ENCODE results near the gene RGSL1.

The RGSL1 gene

DNA sequence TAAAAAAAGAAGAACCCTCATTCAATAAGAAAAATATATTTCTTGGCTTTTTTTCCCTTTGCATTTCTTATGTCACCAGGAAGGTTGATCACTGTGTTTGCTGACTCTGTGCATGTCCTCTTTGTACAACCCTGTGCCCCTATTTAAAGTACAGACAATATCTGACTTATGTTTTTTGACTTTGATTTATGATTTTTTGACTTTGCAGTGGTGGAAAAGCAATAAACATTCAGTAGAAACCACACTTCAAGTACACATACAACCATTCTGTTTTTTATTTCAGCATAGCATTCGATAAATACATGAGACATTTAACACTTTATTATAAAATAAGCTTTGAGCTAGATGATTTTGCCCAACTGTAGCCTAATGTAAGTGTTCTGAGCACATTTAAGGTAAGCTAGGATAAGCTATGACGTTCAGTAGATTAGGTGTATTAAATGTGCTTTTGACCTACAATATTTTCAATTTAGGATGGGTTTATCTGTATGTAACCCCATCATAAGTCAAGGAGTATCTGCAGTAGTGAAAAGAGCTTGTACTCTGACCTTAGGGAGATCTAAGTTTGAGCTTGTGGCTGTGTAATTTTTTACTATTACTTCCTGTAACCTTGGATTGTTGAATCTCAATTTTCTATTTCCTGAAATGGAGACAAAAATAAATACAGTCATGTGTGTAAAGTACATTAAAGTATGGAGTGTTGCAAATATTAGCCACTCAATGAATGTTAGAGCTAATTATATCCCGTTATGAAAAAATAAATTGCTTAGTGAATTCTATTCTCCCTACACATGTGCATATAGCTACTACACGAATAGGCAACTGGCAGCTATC lies 137.9 kb downstream of the RGSL1 start:
- DNase-seq (ENCODE audit: low read depth in 3 of 3, low spot score in 1 of 3): no peak

GRCh38 chr1:182588500-182589396 lies 138.8 kb downstream of the RGSL1 start, which contains the start of gene RNASEL:
TSS of gene RNASEL (minus strand) at chr1:182589256. CDS start at chr1:182586806, 2,450 bp downstream.
- peak in 2 of 3 donors; percentile 3 to 34 for DNase-seq (ENCODE audit: low read depth in 3 of 3, low spot score in 1 of 3)

- DNase-seq (ENCODE audit: low read depth in 3 of 3, low spot score in 1 of 3): no peak
These were observed 139.6 kb downstream of the RGSL1 start for GRCh38 chr1:182589520-182589919.

GRCh38 chr1:182589931-182590330 lies 140.0 kb downstream of the RGSL1 start:
- no peak for DNase-seq (ENCODE audit: low read depth in 3 of 3, low spot score in 1 of 3)

DNA sequence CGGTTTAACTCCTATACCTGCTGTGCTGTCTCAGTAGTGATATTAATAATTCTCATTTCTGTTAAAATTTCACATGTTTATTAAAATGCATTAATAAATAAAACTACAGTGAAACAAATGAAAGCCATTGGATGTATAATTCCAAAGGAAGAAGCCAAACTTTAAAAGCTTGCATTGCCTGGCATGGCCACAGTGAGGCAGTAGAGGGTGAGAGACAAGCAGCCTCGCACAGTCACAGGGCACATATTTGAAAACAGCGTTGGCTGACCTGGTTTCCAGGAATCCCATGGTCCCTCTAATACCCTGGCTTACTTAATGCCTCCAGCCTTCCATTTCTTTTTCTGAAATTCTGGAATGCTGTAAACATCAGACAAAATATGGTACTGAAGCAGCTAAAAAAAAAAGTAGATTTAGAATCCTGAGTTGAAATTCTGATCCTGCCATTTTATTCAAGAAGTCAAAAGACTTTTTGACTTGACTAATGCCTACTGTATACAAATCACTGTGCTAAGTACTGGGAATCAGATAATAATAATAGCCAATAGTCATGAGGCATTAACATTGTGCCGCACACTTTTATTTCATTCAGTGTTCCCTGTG lies 145.8 kb downstream of the RGSL1 start:
- peak in 1 of 3 donors; percentile 49 for DNase-seq (ENCODE audit: low read depth in 3 of 3, low spot score in 1 of 3)

DNA sequence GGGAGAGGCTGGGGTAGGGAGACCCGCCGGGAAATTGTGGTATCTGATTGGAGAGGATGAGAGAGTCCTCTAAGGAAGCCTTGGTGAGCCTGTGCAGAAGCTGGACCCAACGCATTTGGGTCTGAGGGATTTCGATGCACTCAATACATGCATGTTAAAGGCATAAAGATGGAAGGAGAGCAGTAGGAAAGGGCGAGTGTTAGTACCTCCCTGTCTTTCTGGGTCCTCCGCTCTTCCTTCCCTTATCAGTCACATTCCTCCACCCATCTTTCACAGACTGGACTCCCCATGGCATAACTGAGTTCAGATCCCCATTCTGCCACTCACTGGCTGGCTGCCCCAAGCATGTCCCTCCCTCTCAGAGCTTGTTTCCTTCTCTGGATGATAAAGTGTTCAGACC lies 147.0 kb downstream of the RGSL1 start:
- no peak for DNase-seq (ENCODE audit: low read depth in 3 of 3, low spot score in 1 of 3)

DNA sequence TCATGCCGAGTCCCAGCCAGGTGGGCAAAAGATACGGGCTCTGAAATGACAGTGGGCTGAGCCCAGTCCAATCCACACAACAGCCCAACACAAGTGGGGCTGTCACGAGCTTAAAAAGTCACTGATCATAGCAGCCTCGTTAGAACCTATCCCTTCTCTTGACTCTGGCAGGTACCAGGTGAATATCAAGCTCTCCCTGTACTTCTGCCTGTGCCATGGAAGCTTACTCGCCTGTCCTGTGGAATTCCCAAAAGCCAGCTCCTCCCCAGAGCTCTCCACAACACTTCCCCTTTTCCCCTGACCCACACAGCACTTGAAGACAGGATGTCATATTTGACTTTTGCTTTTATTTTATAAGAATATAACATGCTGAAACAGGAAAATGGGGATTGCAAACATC lies 148.3 kb downstream of the RGSL1 start:
- DNase-seq (ENCODE audit: low read depth in 3 of 3, low spot score in 1 of 3): no peak

DNA sequence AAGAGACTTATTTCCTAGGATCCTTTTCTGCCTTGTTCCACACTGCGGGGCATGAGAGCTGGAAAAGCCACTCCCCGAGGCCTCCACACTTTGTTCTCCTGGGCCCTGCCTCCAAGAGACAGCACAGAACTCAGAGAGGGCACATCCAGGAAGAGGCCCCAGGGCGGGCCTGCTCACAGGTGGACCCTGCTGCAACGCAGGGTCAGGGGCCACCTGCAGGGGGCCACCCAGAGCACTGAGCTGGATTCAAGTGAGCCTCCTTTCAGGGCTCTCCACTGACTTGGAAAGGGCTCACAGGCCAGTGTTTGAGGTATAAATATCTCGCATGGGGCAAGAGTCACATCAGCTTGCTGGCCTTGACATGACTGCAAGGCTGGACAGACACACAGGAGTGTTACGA lies 149.4 kb downstream of the RGSL1 start:
- no peak for DNase-seq (ENCODE audit: low read depth in 3 of 3, low spot score in 1 of 3)

GRCh38 chr1:182600036-182600713 lies 150.2 kb downstream of the RGSL1 start:
- no peak for DNase-seq (ENCODE audit: low read depth in 3 of 3, low spot score in 1 of 3)

- DNase-seq (ENCODE audit: low read depth in 3 of 3, low spot score in 1 of 3): no peak
These were observed 150.9 kb downstream of the RGSL1 start for GRCh38 chr1:182600745-182601415.

DNA sequence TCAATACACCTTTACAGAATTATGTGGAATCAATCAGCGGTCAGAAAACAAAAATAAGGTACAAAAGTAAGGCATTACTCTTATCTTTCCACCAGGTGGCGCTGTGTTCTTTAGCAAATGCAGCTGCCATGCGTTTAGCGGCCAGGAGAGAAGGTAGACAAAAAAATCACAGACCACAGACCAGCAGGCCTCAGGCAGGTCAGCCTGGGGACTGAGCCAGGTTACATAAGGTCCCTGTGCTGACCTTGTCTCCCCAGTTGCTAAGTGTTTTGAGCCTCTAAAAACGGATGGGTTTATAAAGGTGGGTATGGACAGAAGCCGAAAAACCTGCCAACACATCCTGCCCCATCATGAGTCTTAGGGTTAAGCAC lies 151.5 kb downstream of the RGSL1 start:
- DNase-seq (ENCODE audit: low read depth in 3 of 3, low spot score in 1 of 3): peak in 2 of 3 donors; percentile 46 to 47

GRCh38 chr1:182601913-182602312 lies 152.0 kb downstream of the RGSL1 start:
- DNase-seq (ENCODE audit: low read depth in 3 of 3, low spot score in 1 of 3): no peak

DNA sequence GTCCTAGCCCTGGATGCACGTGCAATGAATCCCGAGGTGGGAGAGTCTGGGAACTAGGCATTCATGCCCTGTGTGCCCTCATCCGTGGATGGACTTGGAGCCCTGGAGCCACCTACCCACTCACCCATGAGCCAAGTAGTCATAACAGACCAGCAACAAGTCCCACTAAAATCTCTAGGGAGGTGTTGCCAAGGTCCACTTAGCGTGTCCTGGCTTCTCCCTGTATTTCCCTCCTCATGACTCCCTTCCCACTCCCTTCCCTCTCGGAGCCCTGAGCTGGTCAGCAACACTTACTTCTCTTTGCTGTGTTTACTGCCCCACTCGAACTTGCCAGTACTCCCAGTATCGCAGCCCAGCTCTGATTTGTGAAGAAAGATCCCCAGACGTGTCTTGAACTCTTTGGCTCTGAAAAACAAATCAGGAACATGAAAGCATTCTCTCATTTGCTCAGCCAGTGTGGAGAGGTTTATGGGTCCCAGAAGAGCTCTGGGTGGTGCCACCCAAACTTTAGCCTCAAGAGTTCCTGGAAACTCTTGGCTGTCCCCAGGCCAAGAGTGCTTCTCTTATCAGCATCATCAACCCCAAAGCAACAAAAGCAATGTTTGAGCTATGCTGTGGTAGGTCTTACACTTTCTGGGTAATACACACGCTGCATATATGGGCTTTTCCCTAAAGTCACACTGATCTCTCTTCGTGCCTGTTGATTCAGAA lies 153.1 kb downstream of the RGSL1 start:
- DNase-seq (ENCODE audit: low read depth in 3 of 3, low spot score in 1 of 3): no peak

GRCh38 chr1:182603646-182604174 lies 153.8 kb downstream of the RGSL1 start:
- no peak for DNase-seq (ENCODE audit: low read depth in 3 of 3, low spot score in 1 of 3)

DNA sequence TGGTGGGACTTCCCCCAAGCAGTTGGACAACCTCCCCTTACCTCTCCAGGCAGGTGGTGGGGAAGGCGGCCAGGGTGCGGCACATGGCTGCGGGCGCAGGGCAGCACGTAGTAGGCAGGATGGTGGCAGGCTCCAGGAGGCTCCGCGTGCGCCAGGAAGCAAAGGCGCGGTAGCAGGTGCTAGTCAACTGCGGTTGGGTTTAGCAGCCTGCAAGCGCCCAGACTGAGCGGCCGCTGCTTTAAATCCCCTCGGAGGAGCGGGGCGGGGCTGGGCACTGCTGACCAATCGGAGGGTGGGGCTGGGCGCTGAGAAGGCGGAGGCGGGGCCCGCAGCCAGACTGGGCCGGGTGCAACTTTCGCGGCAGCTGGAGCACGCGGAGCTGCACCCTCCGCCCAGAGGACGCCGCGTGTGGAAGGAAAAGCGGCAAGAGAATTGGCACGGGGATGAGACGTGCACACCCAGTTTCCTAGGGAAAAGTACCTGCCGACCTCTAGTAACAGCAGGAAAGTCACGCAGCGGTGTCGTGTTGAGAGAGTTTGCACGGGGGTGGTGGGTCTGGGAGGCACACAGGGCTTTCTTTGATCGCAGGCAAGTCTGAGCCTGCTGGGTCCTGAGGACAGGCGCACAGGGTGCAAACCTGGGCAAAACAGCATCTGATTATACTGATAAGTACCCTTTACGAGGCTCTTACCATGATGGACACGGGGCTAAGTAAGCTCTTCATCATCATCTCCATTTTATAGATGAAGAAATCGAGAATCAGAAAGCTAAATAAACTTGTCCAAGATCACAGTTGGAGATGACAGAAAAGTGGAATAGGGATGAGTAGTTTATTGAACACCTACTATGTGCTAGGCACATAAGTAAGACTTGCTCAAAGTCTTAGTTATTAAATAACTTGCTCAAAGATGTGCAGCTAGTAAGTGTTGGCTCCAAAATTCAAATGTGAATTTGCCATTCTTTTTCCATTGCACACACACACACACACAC lies 154.5 kb downstream of the RGSL1 start, which contains the start of gene RGS16:
Gene RGS16, minus strand, starts transcription at position 215 of the 990 bp plus-strand sequence. Its CDS starts 130 bp downstream, at position 85.
- DNase-seq (ENCODE audit: low read depth in 3 of 3, low spot score in 1 of 3): peak; percentile 84 to 91 (median 84)

GRCh38 chr1:182607566-182607965 lies 157.6 kb downstream of the RGSL1 start:
- no peak for DNase-seq (ENCODE audit: low read depth in 3 of 3, low spot score in 1 of 3)

- no peak for DNase-seq (ENCODE audit: low read depth in 3 of 3, low spot score in 1 of 3)
These were observed 158.3 kb downstream of the RGSL1 start for GRCh38 chr1:182608236-182608635.

All from stimulated activated CD4-positive, alpha-beta T cell treated with anti-CD3 and anti-CD28 coated beads, TNF-alpha, amount 100 ng/mL, for 1 hour (primary cell).